Liver (tissue), 9 donors: ENCODE measurements around the gene TIE1. TPM values are rescaled to one million over a fixed set of nuclear protein-coding genes. Genes with fewer than 3 reads are reported as not detected.

ENCODE experiments used
- DNase-seq: peaks from one replicate; pipeline ENCODE4 v3.0.0-alpha.2; 2017; ENCODE audit warnings: low spot score
- H3K27ac ChIP-seq, 2 donors: one replicate each; pipeline ENCODE4 v1.7.0; 2013; ENCODE audit warnings: inconsistent platforms in 2 of 2, low read length in 2 of 2, control low read depth in 1 of 2, low read depth in 1 of 2, mild to moderate bottlenecking in 1 of 2
- H3K27me3 ChIP-seq, 4 donors: one replicate each; pipeline versions ENCODE4 v1.6.1 to v1.7.0; 2013; ENCODE audit warnings: low read length in 3 of 4, inconsistent platforms in 1 of 4, mild to moderate bottlenecking in 1 of 4, moderate library complexity in 1 of 4; ENCODE audit not compliant: control insufficient read depth in 4 of 4, insufficient read depth in 4 of 4
- H3K36me3 ChIP-seq, 4 donors: one replicate each; pipeline versions ENCODE4 v1.6.1 to v1.7.0; 2013; ENCODE audit warnings: low read length in 3 of 4, mild to moderate bottlenecking in 3 of 4, low read depth in 1 of 4, moderate library complexity in 1 of 4; ENCODE audit not compliant: control insufficient read depth in 4 of 4, insufficient read depth in 3 of 4
- H3K4me1 ChIP-seq, 4 donors: one replicate each; pipeline versions ENCODE4 v1.6.1 to v1.7.0; 2013; ENCODE audit warnings: low read length in 3 of 4, mild to moderate bottlenecking in 3 of 4, moderate library complexity in 1 of 4; ENCODE audit not compliant: control insufficient read depth in 4 of 4, insufficient read depth in 4 of 4
- H3K4me3 ChIP-seq, 3 donors: one replicate each; pipeline versions ENCODE4 v1.6.1 to v1.7.0; 2013; ENCODE audit warnings: low read length in 3 of 3, control low read depth in 1 of 3, low read depth in 1 of 3, mild to moderate bottlenecking in 1 of 3
- H3K9ac ChIP-seq, 2 donors: one replicate each; pipeline ENCODE4 v1.7.0; 2013; ENCODE audit warnings: low read length in 2 of 2, mild to moderate bottlenecking in 2 of 2, moderate library complexity in 2 of 2, control low read depth in 1 of 2, low read depth in 1 of 2
- H3K9me3 ChIP-seq, 4 donors: one replicate each; pipeline versions ENCODE4 v1.6.1 to v1.7.0; 2013; ENCODE audit warnings: low read length in 3 of 4; ENCODE audit not compliant: control insufficient read depth in 4 of 4
- EGR1 ChIP-seq, 2 donors: IDR thresholded peaks; 2 replicates each; pipeline ENCODE4 v1.6.1; 2016 to 2018; ENCODE audit warnings: antibody characterized with exemption in 2 of 2, low read depth in 2 of 2
- FOXA1 ChIP-seq: IDR thresholded peaks from 2 replicates; pipeline ENCODE4 v1.6.1; 2016; ENCODE audit warnings: antibody characterized with exemption
- FOXA2 ChIP-seq: IDR thresholded peaks from 2 replicates; pipeline ENCODE4 v1.6.1; 2016; ENCODE audit warnings: antibody characterized with exemption
- GABPA ChIP-seq, 2 donors: IDR thresholded peaks in 1 of 2; conservative IDR thresholded peaks in 1 of 2; 2 replicates each; pipeline ENCODE4 v1.6.1; 2016; ENCODE audit warnings: antibody characterized with exemption in 2 of 2, mild to moderate bottlenecking in 1 of 2, moderate library complexity in 1 of 2
- HNF4A ChIP-seq, 2 donors: conservative IDR thresholded peaks; 2 replicates each; pipeline ENCODE4 v1.6.1; 2016; ENCODE audit warnings: antibody characterized with exemption in 2 of 2, mild to moderate bottlenecking in 2 of 2
- HNF4G ChIP-seq: IDR thresholded peaks from 2 replicates; pipeline ENCODE4 v1.6.1; 2016; ENCODE audit warnings: antibody characterized with exemption
- JUND ChIP-seq, 2 donors: IDR thresholded peaks; 2 replicates each; pipeline ENCODE4 v1.6.1; 2016; ENCODE audit warnings: antibody characterized with exemption in 2 of 2
- RAD21 ChIP-seq, 2 donors: IDR thresholded peaks; 2 replicates each; pipeline ENCODE4 v1.6.1; 2016; ENCODE audit warnings: antibody characterized with exemption in 2 of 2, mild to moderate bottlenecking in 2 of 2
- RXRA ChIP-seq, 2 donors: IDR thresholded peaks; 2 replicates each; pipeline ENCODE4 v1.6.1; 2017 to 2018; ENCODE audit warnings: antibody characterized with exemption in 2 of 2, mild to moderate bottlenecking in 1 of 2
- SP1 ChIP-seq: IDR thresholded peaks from 2 replicates; pipeline ENCODE4 v1.6.1; 2018; ENCODE audit warnings: antibody characterized with exemption, mild to moderate bottlenecking
- TAF1 ChIP-seq: conservative IDR thresholded peaks from 2 replicates; pipeline ENCODE4 v1.6.1; 2016; ENCODE audit warnings: antibody characterized with exemption, mild to moderate bottlenecking
- YY1 ChIP-seq: IDR thresholded peaks from 2 replicates; pipeline ENCODE4 v1.6.1; 2016; ENCODE audit warnings: antibody characterized with exemption, mild to moderate bottlenecking
- WGBS: extraction: QIAGEN DNeasy Blood & Tissue Kit; methylation state at CpG from one replicate; pipeline ENCODE4 v1.1.7; 2013; 5-methylcytosine and 5-hydroxymethylcytosine counted together
- polyA plus RNA-seq, 2 donors: library from polyadenylated mRNA; stranded (reverse) in 1 of 2; unstranded in 1 of 2; fragments of 200-250 nt in 1 of 2; fragments of >200 nt in 1 of 2; fragmentation: Nextera tagmentation in 1 of 2; extraction: Ambion mirVana in 1 of 2; gene quantifications; one replicate each; pipeline versions ENCODE4 v1.2.1 to v1.2.3, GENCODE V29; 2013 to 2015
- total RNA-seq, 2 donors: library from RNA; depleted of rRNA; stranded (reverse); fragments of >200 nt; gene quantifications; one replicate each; pipeline ENCODE4 v1.2.3, GENCODE V29; 2014
- TF ChIP-seq, protein P1 (sequence below): fragments of 150-350 bp; IDR thresholded peaks from 2 replicates; pipeline ENCODE4 v1.5.1; 2017; ENCODE audit warnings: improper control_type of control experiment, low read depth, low read length; ENCODE audit not compliant: missing input control
- TF ChIP-seq, protein P2 (sequence below): IDR thresholded peaks from 2 replicates; pipeline ENCODE4 v1.6.1; 2016; ENCODE audit warnings: antibody characterized with exemption
- TF ChIP-seq, protein P3 (sequence below): IDR thresholded peaks from 2 replicates; pipeline ENCODE4 v1.6.1; 2016; ENCODE audit warnings: antibody characterized with exemption, mild to moderate bottlenecking
- TF ChIP-seq, protein P4 (sequence below): IDR thresholded peaks from 2 replicates; pipeline ENCODE4 v1.6.1; 2016; ENCODE audit warnings: antibody characterized with exemption
- donor health status: healthy.
- donor health status: healthy.
- donor health status: healthy.
- donor health status: healthy.
- donor health status: healthy.

Gene TIE1
- total and polyA plus RNA-seq, 4 donors: 3.6 to 17.6 (median 8.9) TPM

DNA sequence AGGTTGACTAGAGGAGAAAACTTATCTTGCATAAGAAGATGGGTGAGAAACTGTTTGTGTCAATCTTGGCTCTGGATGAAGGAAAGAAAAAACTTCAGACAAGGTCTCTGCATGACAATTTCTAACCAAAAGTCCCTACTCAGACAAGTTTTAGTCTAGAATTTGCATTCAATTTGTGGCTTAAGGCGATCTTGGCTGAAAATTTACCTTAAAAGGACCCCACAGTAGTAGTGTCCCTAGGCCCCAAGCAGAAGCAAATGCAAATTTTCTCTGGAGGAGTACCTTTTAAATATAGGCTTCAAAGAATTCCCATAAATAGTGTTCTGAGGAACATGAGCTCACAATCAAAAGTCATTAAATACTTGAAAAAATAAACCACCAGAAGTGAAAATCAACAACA, 48.6 kb upstream of the TIE1 start:
- H3K4me3 ChIP-seq: no peak overlapping the region
- 96% methylated on average over 1 of the region's 1 CpG for WGBS
- H3K27me3 ChIP-seq: no peaks in the 10 kb centered on the region
- DNase-seq: no peak
- H3K36me3 ChIP-seq: no peaks in the 10 kb centered on the region
- H3K9ac ChIP-seq: no peak overlapping the region
- no peak for TF ChIP-seq RAD21 (IDR thresholded peaks at IDR 0.05)
- TF ChIP-seq JUND (IDR thresholded peaks at IDR 0.05): no peak
- H3K4me1 ChIP-seq: peaks cover 4 to 29% (median 24%) of the 10 kb centered on the region in 4 donors
- no peak overlapping the region for H3K27ac ChIP-seq
- no peaks in the 10 kb centered on the region for H3K9me3 ChIP-seq

DNA sequence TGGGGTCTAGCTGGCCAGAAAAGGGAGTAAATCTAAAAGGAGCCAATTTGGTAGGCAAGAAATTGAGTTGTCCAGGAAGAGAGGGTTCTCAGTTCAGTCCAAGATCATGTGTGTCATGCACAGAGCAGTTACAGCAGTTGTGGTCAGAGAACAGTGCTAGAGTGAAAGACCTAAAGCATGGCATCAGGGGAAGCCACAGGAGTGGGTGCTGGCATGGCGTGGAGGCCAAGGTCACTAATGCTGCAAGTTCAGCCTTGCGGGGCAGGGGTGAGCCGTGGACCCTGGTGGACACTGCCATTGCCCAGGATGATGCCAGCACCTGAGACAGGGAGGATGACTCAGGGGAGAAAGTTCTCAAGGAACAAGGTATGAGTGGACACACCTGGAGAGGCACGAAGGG, 47.6 kb upstream of the TIE1 start:
- Histone ChIP-seq H3K27ac (no peak overlapping the region), H3K9me3 (no peaks in the 10 kb centered on the region), H3K36me3 (no peaks in the 10 kb centered on the region), H3K9ac (no peak overlapping the region), H3K4me1 (peaks cover 8 to 38% (median 32%) of the 10 kb centered on the region in 4 donors), H3K27me3 (no peaks in the 10 kb centered on the region), H3K4me3 (no peak overlapping the region)
- no peak for DNase-seq
- TF ChIP-seq, protein P1, sequence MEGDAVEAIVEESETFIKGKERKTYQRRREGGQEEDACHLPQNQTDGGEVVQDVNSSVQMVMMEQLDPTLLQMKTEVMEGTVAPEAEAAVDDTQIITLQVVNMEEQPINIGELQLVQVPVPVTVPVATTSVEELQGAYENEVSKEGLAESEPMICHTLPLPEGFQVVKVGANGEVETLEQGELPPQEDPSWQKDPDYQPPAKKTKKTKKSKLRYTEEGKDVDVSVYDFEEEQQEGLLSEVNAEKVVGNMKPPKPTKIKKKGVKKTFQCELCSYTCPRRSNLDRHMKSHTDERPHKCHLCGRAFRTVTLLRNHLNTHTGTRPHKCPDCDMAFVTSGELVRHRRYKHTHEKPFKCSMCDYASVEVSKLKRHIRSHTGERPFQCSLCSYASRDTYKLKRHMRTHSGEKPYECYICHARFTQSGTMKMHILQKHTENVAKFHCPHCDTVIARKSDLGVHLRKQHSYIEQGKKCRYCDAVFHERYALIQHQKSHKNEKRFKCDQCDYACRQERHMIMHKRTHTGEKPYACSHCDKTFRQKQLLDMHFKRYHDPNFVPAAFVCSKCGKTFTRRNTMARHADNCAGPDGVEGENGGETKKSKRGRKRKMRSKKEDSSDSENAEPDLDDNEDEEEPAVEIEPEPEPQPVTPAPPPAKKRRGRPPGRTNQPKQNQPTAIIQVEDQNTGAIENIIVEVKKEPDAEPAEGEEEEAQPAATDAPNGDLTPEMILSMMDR: no peak
- TF ChIP-seq, protein P2, sequence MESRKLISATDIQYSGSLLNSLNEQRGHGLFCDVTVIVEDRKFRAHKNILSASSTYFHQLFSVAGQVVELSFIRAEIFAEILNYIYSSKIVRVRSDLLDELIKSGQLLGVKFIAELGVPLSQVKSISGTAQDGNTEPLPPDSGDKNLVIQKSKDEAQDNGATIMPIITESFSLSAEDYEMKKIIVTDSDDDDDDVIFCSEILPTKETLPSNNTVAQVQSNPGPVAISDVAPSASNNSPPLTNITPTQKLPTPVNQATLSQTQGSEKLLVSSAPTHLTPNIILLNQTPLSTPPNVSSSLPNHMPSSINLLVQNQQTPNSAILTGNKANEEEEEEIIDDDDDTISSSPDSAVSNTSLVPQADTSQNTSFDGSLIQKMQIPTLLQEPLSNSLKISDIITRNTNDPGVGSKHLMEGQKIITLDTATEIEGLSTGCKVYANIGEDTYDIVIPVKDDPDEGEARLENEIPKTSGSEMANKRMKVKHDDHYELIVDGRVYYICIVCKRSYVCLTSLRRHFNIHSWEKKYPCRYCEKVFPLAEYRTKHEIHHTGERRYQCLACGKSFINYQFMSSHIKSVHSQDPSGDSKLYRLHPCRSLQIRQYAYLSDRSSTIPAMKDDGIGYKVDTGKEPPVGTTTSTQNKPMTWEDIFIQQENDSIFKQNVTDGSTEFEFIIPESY: no peak
- TF ChIP-seq FOXA1: no peak
- TF ChIP-seq JUND (IDR thresholded peaks at IDR 0.05): no peak
- TF ChIP-seq, protein P3, sequence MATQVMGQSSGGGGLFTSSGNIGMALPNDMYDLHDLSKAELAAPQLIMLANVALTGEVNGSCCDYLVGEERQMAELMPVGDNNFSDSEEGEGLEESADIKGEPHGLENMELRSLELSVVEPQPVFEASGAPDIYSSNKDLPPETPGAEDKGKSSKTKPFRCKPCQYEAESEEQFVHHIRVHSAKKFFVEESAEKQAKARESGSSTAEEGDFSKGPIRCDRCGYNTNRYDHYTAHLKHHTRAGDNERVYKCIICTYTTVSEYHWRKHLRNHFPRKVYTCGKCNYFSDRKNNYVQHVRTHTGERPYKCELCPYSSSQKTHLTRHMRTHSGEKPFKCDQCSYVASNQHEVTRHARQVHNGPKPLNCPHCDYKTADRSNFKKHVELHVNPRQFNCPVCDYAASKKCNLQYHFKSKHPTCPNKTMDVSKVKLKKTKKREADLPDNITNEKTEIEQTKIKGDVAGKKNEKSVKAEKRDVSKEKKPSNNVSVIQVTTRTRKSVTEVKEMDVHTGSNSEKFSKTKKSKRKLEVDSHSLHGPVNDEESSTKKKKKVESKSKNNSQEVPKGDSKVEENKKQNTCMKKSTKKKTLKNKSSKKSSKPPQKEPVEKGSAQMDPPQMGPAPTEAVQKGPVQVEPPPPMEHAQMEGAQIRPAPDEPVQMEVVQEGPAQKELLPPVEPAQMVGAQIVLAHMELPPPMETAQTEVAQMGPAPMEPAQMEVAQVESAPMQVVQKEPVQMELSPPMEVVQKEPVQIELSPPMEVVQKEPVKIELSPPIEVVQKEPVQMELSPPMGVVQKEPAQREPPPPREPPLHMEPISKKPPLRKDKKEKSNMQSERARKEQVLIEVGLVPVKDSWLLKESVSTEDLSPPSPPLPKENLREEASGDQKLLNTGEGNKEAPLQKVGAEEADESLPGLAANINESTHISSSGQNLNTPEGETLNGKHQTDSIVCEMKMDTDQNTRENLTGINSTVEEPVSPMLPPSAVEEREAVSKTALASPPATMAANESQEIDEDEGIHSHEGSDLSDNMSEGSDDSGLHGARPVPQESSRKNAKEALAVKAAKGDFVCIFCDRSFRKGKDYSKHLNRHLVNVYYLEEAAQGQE: no peak
- no peak for TF ChIP-seq RAD21 (IDR thresholded peaks at IDR 0.05)
- no peak for TF ChIP-seq GABPA (IDR thresholded peaks at IDR 0.05 in 1 of 2, conservative IDR thresholded peaks at IDR 0.05 in 1 of 2)
- TF ChIP-seq, protein P4, sequence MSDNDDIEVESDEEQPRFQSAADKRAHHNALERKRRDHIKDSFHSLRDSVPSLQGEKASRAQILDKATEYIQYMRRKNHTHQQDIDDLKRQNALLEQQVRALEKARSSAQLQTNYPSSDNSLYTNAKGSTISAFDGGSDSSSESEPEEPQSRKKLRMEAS: no peak
- no peak for TF ChIP-seq TAF1
- no peak for TF ChIP-seq FOXA2
- TF ChIP-seq SP1: no peak
- TF ChIP-seq HNF4G: no peak
- no peak for TF ChIP-seq EGR1 (IDR thresholded peaks at IDR 0.05; ENCODE audit: low read depth in 2 of 2)
- TF ChIP-seq RXRA (IDR thresholded peaks at IDR 0.05): no peak
- no peak for TF ChIP-seq HNF4A (conservative IDR thresholded peaks at IDR 0.05)
- TF ChIP-seq YY1: no peak
- WGBS: 92% methylated on average over 4 of the region's 4 CpGs
